Keratinocyte (primary cell): ENCODE measurements around the gene RFX2. TPM values are rescaled to one million over a fixed set of nuclear protein-coding genes. Genes with fewer than 3 reads are reported as not detected.

ENCODE experiments used
- DNase-seq: peaks from one replicate; pipeline ENCODE4 v3.0.0-alpha.2; 2011; ENCODE audit warnings: low read depth, missing footprints, low spot score
- FAIRE-seq: peaks from 2 replicates; lab custom pipeline; 2011; peaks lifted over from hg19 to GRCh38; lab: Jason Lieb, UNC
- H2AFZ ChIP-seq: 2 replicates; pipeline ENCODE4 v1.6.0; 2012; ENCODE audit warnings: low read length, control low read depth, inconsistent platforms; ENCODE audit not compliant: control insufficient read depth
- H3K27ac ChIP-seq: 2 replicates; pipeline ENCODE4 v1.5.1; 2011; ENCODE audit warnings: low read length; ENCODE audit not compliant: control insufficient read depth, insufficient read depth
- H3K27me3 ChIP-seq: 3 replicates; pipeline ENCODE4 v1.6.0; 2011; ENCODE audit warnings: low read length; ENCODE audit not compliant: control insufficient read depth, insufficient read depth; ENCODE audit errors: extremely low read depth
- H3K36me3 ChIP-seq, 2 experiments: 2 replicates in 1 of 2; 3 replicates in 1 of 2; pipeline ENCODE4 v1.5.1; 2011; ENCODE audit warnings: low read length in 2 of 2, mild to moderate bottlenecking in 1 of 2; ENCODE audit not compliant: control insufficient read depth in 2 of 2, insufficient read depth in 2 of 2; ENCODE audit errors: extremely low read depth in 1 of 2
- H3K4me1 ChIP-seq: 3 replicates; pipeline ENCODE4 v1.5.1; 2011; ENCODE audit warnings: low read length; ENCODE audit not compliant: control insufficient read depth, insufficient read depth; ENCODE audit errors: extremely low read depth
- H3K4me2 ChIP-seq: 3 replicates; pipeline ENCODE4 v1.6.0; 2011; ENCODE audit warnings: low read depth, low read length; ENCODE audit not compliant: control insufficient read depth, insufficient read depth; ENCODE audit errors: extremely low read depth
- H3K4me3 ChIP-seq, 3 experiments: fragments of 200-600 bp in 1 of 3; sonication (generic) in 1 of 3; 2 replicates in 2 of 3; 3 replicates in 1 of 3; pipeline ENCODE4 v1.5.1; 2011 to 2016; ENCODE audit warnings: low read length in 3 of 3, mild to moderate bottlenecking in 3 of 3, control low read depth in 2 of 3, inconsistent platforms in 1 of 3, low read depth in 1 of 3, mixed read lengths in 1 of 3, mixed run types in 1 of 3, moderate library complexity in 1 of 3; ENCODE audit not compliant: control insufficient read depth in 2 of 3, insufficient read depth in 2 of 3; ENCODE audit errors: extremely low read depth in 1 of 3
- H3K79me2 ChIP-seq: 2 replicates; pipeline ENCODE4 v1.6.0; 2012; ENCODE audit warnings: low read length; ENCODE audit not compliant: control insufficient read depth, insufficient read depth
- H3K9ac ChIP-seq: 3 replicates; pipeline ENCODE4 v1.6.0; 2011; ENCODE audit warnings: low read length; ENCODE audit not compliant: control insufficient read depth, insufficient read depth; ENCODE audit errors: extremely low read depth
- H3K9me1 ChIP-seq: 3 replicates; pipeline ENCODE4 v1.6.0; 2011; ENCODE audit warnings: low read length; ENCODE audit not compliant: control insufficient read depth, insufficient read depth; ENCODE audit errors: extremely low read depth
- H3K9me3 ChIP-seq: 2 replicates; pipeline ENCODE4 v1.5.1; 2012; ENCODE audit warnings: low read depth, low read length; ENCODE audit not compliant: control insufficient read depth
- H4K20me1 ChIP-seq: 3 replicates; pipeline ENCODE4 v1.6.0; 2011; ENCODE audit warnings: low read length; ENCODE audit not compliant: control insufficient read depth, insufficient read depth; ENCODE audit errors: extremely low read depth
- EZH2 ChIP-seq: IDR thresholded peaks from one replicate; pipeline ENCODE4 v1.6.1; 2012; ENCODE audit warnings: inconsistent platforms, mild to moderate bottlenecking, low read length, moderate library complexity
- dilution Hi-C: fragments of 300-500 bp; cut with MboI; formaldehyde crosslinking; loops from one replicate; pipeline ENCODE4 v1.7.0; 2020; ENCODE audit warnings: low sequenced_read_pairs; ENCODE audit not compliant: extremely low pct_ligation_motif_present
- polyA plus RNA-seq, 5 experiments: library from polyadenylated mRNA; depleted of rRNA in 3 of 5; stranded (reverse) in 3 of 5; stranded (forward) in 1 of 5; unstranded in 1 of 5; fragments of >200 nt; gene quantifications; 1 replicate in 1 of 5; 2 replicates in 3 of 5; 3 replicates in 1 of 5; pipeline versions ENCODE4 v1.2.1 to v1.2.3, GENCODE V29; 2011 to 2012; ENCODE audit warnings: missing spikeins in 2 of 5, low read depth in 1 of 5, low replicate concordance in 1 of 5
- TF ChIP-seq, protein P1 (sequence below), 3 experiments: IDR thresholded peaks in 1 of 3; conservative IDR thresholded peaks in 1 of 3; optimal IDR thresholded peaks in 1 of 3; 2 replicates in 2 of 3; 3 replicates in 1 of 3; pipeline versions ENCODE3 to v1.5.1; 2011; ENCODE audit warnings: low read length in 3 of 3, mild to moderate bottlenecking in 3 of 3, moderate library complexity in 2 of 3, control low read depth in 1 of 3, inconsistent platforms in 1 of 3; ENCODE audit not compliant: insufficient read depth in 2 of 3; ENCODE audit errors: extremely low read depth in 1 of 3

RFX2 gene
- polyA plus RNA-seq, 1 donor (not counting 4 experiments of a cell fraction or from before 2014, with no cell fraction given) = 5.8 TPM

DNA sequence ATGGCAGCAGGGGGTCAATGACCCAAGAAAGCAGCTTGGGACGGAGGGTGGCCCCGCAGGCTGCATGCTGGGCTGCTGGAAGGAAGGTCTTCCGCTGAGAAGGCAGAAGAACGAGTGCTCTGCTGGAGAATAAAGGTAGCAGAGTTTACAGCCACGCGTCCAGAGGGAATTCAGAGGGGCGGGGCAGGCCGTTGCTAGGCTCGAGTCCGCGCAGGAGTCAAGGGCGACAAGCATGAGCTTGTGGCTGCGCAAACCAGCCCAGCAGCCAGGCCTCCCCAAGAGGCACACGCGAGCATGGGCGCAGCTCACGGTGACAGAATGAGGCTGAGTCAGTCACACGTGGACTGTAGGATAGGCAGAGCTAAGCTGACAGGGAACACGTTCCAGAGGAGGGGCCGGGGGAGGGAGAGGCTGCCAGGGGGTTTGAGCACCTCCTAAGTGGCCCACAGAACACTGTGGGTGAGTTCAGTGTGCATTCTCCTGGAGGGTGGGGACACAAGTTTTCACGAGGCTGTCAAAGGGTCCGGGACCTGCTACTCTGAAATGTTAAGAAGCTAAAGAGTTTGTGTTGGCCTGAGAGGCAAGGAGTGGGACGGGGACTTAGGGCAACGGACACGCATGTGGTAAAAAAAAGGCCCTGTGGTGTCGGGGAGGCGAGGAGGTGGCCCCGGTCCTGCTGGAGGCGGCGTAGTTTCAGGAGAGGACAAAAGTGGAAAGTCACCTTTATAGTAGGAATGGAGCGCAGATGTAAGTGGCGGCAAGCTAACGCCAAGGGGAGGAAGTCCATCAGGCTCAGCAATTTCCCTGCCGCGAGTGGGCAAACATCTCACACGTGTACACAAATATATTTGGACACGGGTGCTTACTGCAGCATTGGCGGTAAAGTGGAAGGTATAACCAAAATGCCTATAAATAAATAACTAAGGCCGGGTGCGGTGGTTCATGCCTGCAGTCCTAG lies 17.7 kb downstream of the RFX2 start:
- H3K4me3 ChIP-seq = peak overlapping the region; percentile 15 to 67 (median 58)
- H3K27ac ChIP-seq = peak overlapping the region; percentile 96
- H4K20me1 ChIP-seq = no peaks in the 10 kb centered on the region
- FAIRE-seq (peak; percentile 80), DNase-seq (peak; percentile 94)
- H3K9me1 ChIP-seq = no peaks in the 10 kb centered on the region
- H3K4me1 ChIP-seq = peaks cover 46% of the 10 kb centered on the region
- no peaks in the 10 kb centered on the region for H3K27me3 ChIP-seq
- H3K36me3 ChIP-seq = no peaks in the 10 kb centered on the region
- H2AFZ ChIP-seq = peak overlapping the region; percentile 64
- TF ChIP-seq, protein P1, sequence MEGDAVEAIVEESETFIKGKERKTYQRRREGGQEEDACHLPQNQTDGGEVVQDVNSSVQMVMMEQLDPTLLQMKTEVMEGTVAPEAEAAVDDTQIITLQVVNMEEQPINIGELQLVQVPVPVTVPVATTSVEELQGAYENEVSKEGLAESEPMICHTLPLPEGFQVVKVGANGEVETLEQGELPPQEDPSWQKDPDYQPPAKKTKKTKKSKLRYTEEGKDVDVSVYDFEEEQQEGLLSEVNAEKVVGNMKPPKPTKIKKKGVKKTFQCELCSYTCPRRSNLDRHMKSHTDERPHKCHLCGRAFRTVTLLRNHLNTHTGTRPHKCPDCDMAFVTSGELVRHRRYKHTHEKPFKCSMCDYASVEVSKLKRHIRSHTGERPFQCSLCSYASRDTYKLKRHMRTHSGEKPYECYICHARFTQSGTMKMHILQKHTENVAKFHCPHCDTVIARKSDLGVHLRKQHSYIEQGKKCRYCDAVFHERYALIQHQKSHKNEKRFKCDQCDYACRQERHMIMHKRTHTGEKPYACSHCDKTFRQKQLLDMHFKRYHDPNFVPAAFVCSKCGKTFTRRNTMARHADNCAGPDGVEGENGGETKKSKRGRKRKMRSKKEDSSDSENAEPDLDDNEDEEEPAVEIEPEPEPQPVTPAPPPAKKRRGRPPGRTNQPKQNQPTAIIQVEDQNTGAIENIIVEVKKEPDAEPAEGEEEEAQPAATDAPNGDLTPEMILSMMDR (optimal IDR thresholded peaks at IDR 0.05 in 1 of 3, IDR thresholded peaks at IDR 0.05 in 1 of 3, conservative IDR thresholded peaks at IDR 0.05 in 1 of 3; ENCODE audit: extremely low read depth in 1 of 3, insufficient read depth in 2 of 3, low read length in 3 of 3) = peak in 1 of 3 experiments; percentile 33
- no peak for TF ChIP-seq EZH2
- peaks cover 37% of the 10 kb centered on the region for H3K79me2 ChIP-seq
- peak overlapping the region; percentile 87 for H3K9ac ChIP-seq
- H3K9me3 ChIP-seq = no peaks in the 10 kb centered on the region
- peak overlapping the region; percentile 89 for H3K4me2 ChIP-seq
- dilution Hi-C loops = no loop called here

DNA sequence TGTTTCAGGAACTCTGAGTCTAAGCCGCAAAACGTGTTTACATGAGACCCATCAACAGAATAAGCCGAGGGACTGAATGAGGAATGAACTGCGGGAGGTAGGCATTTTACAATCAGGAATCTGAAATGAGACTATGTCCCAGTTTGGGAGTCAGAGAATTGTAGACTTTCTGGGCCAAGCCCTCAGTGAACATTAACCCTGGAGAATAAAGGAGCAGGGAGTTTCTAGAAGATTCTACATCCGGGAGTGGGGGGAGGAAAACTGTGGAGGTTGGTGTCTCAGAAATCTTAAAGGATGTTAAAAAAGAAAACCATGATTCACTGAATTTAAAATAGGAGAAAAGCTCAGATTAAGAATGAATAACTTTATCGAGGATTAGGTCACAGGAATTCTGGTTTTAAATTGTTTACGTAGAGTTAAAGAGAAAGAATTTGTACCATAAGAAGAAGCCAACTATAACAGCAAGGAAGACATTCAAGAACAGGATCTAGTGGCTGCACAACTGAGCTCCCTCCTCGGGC lies 18.5 kb downstream of the RFX2 start:
- H3K27ac ChIP-seq = peak overlapping the region; percentile 96
- dilution Hi-C loops = no loop called here
- peaks cover 54% of the 10 kb centered on the region for H3K4me1 ChIP-seq
- no peak for DNase-seq
- no peak for TF ChIP-seq EZH2
- TF ChIP-seq, protein P1 (optimal IDR thresholded peaks at IDR 0.05 in 1 of 3, IDR thresholded peaks at IDR 0.05 in 1 of 3, conservative IDR thresholded peaks at IDR 0.05 in 1 of 3; ENCODE audit: extremely low read depth in 1 of 3, insufficient read depth in 2 of 3, low read length in 3 of 3) = no peak
- peaks cover 35% of the 10 kb centered on the region for H3K79me2 ChIP-seq
- H2AFZ ChIP-seq = no peak overlapping the region
- FAIRE-seq = peak; percentile 9
- H3K4me3 ChIP-seq = peak overlapping the region; percentile 15 to 67 (median 58)
- peak overlapping the region; percentile 87 for H3K9ac ChIP-seq
- no peaks in the 10 kb centered on the region for H3K36me3 ChIP-seq
- no peaks in the 10 kb centered on the region for H3K9me1 ChIP-seq
- peak overlapping the region; percentile 89 for H3K4me2 ChIP-seq
- no peaks in the 10 kb centered on the region for H3K27me3 ChIP-seq
- no peaks in the 10 kb centered on the region for H3K9me3 ChIP-seq
- H4K20me1 ChIP-seq = no peaks in the 10 kb centered on the region
